ENCODE measurements around the gene SLC25A34.

The SLC25A34 gene

GRCh38 chr1:15767941-15768340 lies 31.9 kb downstream of the SLC25A34 start:
- H3K27me3 ChIP-seq (replicated peaks; ENCODE audit: control insufficient read depth, insufficient read depth, low read length): peaks cover 3% of the 10 kb centered on the region
- no peak overlapping the region for H3K4me3 ChIP-seq (replicated peaks; ENCODE audit: low read depth, low read length)
- no peak for DNase-seq (ENCODE audit: extremely low read depth, insufficient read length)
- TF ChIP-seq, protein P1, sequence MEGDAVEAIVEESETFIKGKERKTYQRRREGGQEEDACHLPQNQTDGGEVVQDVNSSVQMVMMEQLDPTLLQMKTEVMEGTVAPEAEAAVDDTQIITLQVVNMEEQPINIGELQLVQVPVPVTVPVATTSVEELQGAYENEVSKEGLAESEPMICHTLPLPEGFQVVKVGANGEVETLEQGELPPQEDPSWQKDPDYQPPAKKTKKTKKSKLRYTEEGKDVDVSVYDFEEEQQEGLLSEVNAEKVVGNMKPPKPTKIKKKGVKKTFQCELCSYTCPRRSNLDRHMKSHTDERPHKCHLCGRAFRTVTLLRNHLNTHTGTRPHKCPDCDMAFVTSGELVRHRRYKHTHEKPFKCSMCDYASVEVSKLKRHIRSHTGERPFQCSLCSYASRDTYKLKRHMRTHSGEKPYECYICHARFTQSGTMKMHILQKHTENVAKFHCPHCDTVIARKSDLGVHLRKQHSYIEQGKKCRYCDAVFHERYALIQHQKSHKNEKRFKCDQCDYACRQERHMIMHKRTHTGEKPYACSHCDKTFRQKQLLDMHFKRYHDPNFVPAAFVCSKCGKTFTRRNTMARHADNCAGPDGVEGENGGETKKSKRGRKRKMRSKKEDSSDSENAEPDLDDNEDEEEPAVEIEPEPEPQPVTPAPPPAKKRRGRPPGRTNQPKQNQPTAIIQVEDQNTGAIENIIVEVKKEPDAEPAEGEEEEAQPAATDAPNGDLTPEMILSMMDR (IDR thresholded peaks at IDR 0.05; ENCODE audit: insufficient read depth, low read length, poor library complexity, severe bottlenecking): no peak
- no peaks in the 10 kb centered on the region for H3K36me3 ChIP-seq (ENCODE audit: control insufficient read depth, insufficient read depth, low read length)

GRCh38 chr1:15768388-15768787 lies 32.3 kb downstream of the SLC25A34 start:
- TF ChIP-seq, protein P1 (IDR thresholded peaks at IDR 0.05; ENCODE audit: insufficient read depth, low read length, poor library complexity, severe bottlenecking): no peak
- H3K4me3 ChIP-seq (replicated peaks; ENCODE audit: low read depth, low read length): no peak overlapping the region

GRCh38 chr1:15770313-15770962 lies 34.4 kb downstream of the SLC25A34 start:
- H3K4me3 ChIP-seq (replicated peaks; ENCODE audit: low read depth, low read length): no peak overlapping the region
- H3K27me3 ChIP-seq (replicated peaks; ENCODE audit: control insufficient read depth, insufficient read depth, low read length): peaks cover 3% of the 10 kb centered on the region
- no peak for DNase-seq (ENCODE audit: extremely low read depth, insufficient read length)
- no peaks in the 10 kb centered on the region for H3K36me3 ChIP-seq (ENCODE audit: control insufficient read depth, insufficient read depth, low read length)
- TF ChIP-seq, protein P1 (IDR thresholded peaks at IDR 0.05; ENCODE audit: insufficient read depth, low read length, poor library complexity, severe bottlenecking): no peak

More at GRCh38 chr1:15768388-15768787, 32.3 kb downstream of the SLC25A34 start:
- peaks cover 3% of the 10 kb centered on the region for H3K27me3 ChIP-seq (replicated peaks; ENCODE audit: control insufficient read depth, insufficient read depth, low read length)
- no peaks in the 10 kb centered on the region for H3K36me3 ChIP-seq (ENCODE audit: control insufficient read depth, insufficient read depth, low read length)
- no peak for DNase-seq (ENCODE audit: extremely low read depth, insufficient read length)

DNA sequence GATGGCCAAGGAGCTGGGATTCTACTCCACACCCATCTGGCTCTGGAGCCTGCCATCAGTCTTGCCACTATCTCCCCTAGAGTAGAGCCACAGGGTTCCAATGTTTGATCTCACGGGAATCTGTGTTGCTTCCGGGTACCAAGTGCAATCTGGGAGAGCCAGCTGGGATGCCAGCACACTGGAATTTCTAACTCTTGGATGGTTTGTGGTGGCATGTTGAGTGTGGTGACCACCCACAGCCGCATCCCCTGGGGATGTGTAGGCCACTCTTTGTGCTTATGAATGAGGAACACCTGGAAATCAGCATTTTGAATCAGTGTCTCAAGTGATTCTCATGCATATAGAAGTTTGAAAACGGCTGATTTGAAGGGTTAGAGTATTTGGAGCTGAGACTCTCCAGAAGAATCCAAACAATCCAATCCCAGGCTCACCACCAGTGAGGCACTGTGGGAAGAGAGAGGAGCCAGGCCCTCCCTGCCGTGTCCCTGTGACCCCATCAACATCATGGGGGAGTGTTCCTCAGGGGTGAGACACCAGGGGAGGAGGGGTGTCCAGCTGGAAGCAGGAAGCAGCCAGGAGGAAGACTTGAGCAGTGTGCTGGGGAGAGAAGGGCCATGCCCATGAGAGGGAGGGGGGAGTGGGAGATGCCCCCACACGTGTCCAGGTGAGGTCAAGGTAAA lies 35.9 kb downstream of the SLC25A34 start:
- no peak for DNase-seq (ENCODE audit: extremely low read depth, insufficient read length)
- no peak overlapping the region for H3K4me3 ChIP-seq (replicated peaks; ENCODE audit: low read depth, low read length)
- no peaks in the 10 kb centered on the region for H3K36me3 ChIP-seq (ENCODE audit: control insufficient read depth, insufficient read depth, low read length)
- TF ChIP-seq, protein P1 (IDR thresholded peaks at IDR 0.05; ENCODE audit: insufficient read depth, low read length, poor library complexity, severe bottlenecking): no peak
- H3K27me3 ChIP-seq (replicated peaks; ENCODE audit: control insufficient read depth, insufficient read depth, low read length): peaks cover 3% of the 10 kb centered on the region

DNA sequence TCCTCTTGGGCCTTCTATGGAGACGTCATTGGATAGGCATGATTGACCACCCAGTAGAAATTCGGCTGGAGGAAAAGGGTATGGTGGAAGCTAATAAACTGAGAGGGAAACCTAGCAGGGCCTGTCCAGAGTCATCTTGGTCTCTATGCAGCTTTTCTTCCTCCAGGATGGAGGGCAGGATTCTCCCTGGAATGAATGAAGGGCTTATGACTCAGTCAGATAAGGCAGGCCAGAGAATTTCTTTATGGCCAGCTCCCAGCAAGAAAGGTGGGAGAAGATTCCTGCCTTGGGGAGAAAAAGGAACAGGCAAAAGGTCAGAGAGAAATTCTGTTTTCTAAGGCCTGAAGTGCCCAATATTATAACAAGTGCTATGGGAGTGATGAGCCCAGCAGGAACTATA lies 39.6 kb downstream of the SLC25A34 start:
- Histone ChIP-seq H3K4me3 (replicated peaks; ENCODE audit: low read depth, low read length) (no peak overlapping the region), H3K27me3 (replicated peaks; ENCODE audit: control insufficient read depth, insufficient read depth, low read length) (no peaks in the 10 kb centered on the region; the same call in 1 of the 2 replicates), H3K36me3 (ENCODE audit: control insufficient read depth, insufficient read depth, low read length) (no peaks in the 10 kb centered on the region)
- DNase-seq (ENCODE audit: extremely low read depth, insufficient read length): no peak
- TF ChIP-seq, protein P1 (IDR thresholded peaks at IDR 0.05; ENCODE audit: insufficient read depth, low read length, poor library complexity, severe bottlenecking): no peak
